HG03064 (cell line): Measurements from ENCODE around the gene CTDSPL.
"Not testable (repeated sequence)": the region's sequence is repeated elsewhere in the genome, so short reads cannot be mapped to it uniquely, and the experiment has no call there.

Source experiments
- ATAC-seq: cut with Tn5 transposase; IDR thresholded peaks from one replicate; pipeline ENCODE4 v1.9.1; 2021; ENCODE audit warnings: low read depth; ENCODE audit not compliant: unreplicated experiment

The CTDSPL gene

DNA sequence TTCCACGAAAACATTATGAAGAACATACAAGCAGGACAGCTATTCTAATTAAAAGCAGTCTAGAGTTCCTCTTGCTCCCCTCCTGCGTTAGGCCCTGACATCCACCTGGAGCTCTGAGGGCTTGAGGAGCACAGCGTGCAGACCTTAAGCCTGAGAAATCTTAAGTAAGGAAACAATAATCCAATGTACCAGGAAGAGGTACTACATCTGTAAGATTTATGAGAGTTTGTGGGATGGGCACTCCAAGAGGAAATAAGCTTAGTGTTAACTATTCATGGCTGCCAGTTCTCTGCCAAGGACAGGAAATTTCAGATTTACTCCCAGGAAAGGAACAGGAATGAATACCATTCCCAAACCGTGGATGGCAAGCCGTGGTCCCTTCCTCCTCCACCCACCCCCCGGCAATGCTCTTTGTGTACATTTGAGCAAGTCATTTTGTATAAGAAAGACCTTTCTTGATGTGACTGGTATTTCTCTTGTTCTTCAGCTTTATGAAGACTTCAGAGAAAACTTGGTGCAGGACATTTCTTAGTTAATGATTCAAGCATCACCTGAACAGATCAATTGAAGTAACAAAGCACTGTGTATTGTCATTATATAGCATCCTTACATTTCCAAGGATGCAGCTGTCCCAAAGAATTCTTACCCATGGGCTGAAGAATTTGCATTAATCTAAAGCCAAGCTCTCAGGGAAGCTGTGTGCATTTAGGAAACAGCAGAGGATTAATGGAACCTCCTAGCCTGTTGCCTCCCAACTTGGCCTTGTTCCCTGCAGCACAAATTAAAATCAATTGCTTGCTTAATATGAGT is 100.1 kb downstream of the CTDSPL start:
- no peak for ATAC-seq

DNA sequence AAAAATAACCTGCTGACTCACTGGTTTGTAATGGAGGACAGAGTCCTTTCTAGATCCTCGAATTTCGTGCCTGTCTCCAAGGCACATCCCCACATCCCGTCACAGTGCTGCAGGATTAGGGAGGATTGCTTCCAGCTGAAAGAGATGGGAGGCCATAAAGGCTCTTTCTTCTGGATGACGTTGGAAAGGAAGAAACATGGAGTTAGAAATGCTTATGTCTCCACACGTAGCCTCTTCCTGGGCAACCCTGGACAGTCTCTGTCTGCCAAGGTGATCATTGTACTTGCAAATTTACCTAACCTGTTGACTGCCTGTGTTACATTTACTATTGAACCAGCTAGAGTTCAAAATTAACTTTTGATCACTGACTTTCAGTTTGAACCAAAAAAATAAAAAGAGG is 101.3 kb downstream of the CTDSPL start:
- no peak for ATAC-seq

DNA sequence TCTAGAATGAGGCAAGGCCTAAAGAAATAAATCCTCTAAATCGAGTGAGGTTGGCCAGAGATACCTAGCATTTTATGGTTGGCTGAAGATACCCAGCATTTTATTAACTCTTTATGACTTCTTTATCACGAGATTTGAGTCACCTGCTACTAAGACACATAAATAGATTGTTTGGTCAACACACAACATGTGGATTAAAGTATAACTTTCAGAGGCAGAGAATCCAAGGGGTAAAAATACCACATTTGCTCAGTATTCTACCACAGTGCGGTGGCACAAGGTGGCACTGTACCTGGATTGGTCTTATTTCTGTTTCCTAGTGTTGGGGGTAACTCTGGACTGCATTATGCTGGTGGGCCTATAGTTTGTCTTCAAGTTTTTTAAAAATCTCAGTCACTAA is 102.0 kb downstream of the CTDSPL start:
- no peak for ATAC-seq

DNA sequence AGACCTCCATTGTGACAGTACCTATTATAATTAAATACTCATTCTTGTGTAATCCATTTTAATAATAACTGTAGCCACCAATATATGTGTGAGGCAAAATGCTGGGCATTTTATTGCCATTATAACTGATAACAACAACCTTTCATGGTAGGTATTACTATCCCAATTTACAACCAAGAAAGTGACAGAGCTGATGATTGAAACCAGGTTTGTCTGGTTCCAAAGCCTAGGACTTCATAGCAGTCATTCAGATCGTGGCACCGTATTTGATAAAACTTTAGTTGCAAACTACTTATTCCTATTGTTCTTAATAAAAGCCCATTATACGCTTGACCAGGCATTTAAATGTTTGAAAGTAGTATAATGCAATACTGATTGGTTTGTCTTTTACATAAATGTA is 102.5 kb downstream of the CTDSPL start:
- ATAC-seq: no peak

DNA sequence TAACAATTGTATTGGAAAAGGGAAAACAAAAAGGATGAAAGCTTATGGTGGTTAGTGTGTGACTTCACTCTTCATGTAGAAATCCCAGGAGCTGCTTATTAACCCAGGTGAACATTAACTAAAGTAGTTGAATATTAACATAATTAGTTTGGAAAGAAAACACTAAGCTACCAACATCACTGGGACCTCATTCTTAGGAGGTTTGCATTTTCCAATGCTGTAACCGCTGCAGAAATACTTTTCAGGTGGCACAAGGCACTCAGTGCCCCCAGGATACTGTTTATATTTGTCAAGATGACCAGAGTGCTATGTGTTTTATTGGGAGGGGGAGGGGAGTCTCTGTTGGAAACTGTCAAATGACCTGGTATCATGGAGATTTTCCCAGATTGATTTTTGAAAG is 103.0 kb downstream of the CTDSPL start:
- ATAC-seq: no peak

GRCh38 chr3:37967260-37967881 is 105.7 kb downstream of the CTDSPL start:
- ATAC-seq: no peak

- ATAC-seq: no peak
Observed at GRCh38 chr3:37968199-37968598, 106.5 kb downstream of the CTDSPL start.

DNA sequence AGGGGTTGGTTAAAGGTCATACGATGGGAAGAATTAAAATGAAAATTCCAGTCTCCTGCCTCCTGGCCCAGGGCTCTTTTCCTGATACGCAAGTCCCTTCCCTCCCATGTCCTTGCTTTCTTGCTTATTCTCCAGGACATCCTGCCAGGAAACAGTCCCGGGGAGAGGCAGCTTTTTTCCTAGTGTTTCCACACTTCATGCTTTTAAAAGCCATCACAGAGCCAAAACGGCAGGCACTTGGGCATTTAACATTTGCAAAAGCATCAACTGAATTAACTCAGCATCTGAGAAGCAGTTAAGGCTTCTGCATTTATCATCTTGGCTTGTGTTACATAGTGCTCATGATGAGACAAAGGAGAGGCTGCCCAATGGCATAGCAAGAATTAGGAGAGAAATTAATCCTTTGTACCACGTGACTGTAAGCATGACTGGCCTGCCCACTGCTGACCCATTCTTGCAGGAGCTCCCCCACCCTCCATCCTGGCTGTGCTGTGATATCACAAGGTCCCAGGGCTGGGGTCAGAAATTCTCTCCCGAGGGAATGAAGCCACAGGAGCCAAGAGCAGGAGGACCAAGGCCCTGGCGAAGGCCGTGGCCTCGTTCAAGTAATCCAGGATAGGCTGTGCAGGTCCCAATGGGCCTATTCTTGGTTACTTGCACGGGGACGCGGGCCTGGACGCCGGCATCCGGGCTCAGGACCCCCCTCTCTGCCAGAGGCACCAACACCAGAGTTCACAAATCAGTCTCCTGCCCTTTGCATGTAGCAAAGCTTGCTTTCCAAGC is 107.3 kb downstream of the CTDSPL start:
- ATAC-seq: no peak

GRCh38 chr3:37969596-37970100 is 108.0 kb downstream of the CTDSPL start:
- ATAC-seq: no peak

- no peak for ATAC-seq
Observed at GRCh38 chr3:37970802-37971201, 109.1 kb downstream of the CTDSPL start.

GRCh38 chr3:37971467-37971866 is 109.8 kb downstream of the CTDSPL start:
- ATAC-seq: no peak

GRCh38 chr3:37972056-37972455 is 110.4 kb downstream of the CTDSPL start:
- not testable (repeated sequence) for ATAC-seq

GRCh38 chr3:37973246-37974054 is 111.8 kb downstream of the CTDSPL start:
- no peak for ATAC-seq

DNA sequence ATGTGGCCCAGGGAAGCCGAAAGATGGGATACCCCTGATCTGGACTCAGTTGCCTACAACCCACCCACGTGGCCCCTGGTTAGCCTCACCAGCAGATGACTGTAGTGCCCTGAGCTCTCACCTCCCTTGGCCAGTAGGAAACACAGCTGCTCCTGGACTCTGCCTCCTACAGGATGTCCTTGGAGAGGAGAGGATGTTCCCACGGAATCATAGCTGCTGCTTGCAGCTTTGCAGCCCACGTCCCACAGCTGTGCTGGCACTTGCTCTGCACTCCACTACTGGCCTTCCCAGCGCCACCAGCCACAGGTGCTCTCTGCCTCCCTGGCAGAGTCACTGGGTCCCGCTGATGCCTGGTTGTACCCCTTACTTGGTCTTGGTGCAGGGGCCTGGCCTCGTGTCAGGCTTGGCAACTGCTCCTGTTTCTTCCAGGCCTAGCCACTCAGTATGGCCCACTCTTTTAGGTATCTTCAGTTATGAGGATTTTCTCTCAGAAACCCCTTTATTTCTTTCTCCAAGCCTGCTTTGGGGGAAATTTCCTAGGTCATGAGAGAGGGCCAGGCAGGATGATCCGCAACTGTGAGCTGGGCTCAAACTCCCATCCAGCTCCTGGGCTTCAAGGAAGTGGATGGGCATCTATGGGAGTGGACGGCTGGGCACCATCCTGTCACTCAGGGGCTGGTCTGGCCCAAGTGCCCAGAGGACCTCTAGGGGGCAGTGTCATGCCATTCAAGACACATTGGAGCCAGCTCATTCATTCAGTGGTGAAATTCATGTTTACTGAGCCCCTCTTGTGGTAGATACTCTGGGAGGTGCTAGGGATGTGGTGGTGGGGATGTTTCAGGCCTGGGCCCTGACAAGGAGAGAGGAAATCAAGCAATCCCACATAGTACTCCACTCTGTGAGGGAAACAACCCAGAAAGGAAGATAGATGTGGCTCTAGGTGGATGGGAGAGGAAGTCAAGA is 112.7 kb downstream of the CTDSPL start:
- no peak for ATAC-seq

GRCh38 chr3:37979541-37980461 is 118.1 kb downstream of the CTDSPL start:
- ATAC-seq: no peak

DNA sequence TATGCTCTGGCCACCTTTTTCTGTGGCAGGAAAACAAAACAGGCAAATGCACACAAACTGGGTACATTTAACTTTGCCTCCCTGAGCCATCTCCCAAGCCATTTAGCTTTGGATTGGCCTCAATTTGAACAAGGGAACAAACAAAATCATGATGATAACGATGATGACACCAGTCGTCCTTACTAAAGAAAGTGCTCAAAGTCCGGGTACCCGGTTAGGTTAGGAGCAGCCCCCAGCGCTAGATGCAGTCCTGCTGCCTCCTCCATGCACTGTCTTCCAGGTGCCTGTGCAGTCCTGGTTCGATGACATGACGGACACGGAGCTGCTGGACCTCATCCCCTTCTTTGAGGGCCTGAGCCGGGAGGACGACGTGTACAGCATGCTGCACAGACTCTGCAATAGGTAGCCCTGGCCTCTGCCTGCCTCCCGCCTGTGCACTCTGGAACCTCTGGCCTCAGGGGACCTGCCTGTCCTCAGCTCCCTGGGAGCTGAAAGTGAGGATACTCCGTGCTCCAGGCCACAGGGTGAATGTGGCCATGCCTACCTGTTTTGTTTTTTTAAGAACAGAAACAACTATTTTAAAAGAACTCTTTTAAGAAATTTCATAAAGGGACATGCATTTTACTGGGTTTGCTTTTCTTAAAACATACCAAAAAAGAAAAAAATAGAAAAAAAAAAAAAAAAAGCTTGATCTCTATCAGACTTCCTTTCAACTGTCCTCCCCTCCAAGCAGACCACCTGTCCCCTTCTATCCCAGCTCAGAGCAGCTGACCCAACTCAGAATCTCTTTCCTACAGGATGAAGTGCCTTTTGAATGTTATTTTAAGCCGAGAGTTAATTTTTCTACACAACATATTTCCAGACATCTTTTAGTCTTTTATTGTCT is 119.0 kb downstream of the CTDSPL start:
- ATAC-seq: no peak

GRCh38 chr3:37981348-37981664 is 119.6 kb downstream of the CTDSPL start:
- no peak for ATAC-seq
